OCI-LY3 (cell line): ENCODE data around the gene CDKL2.

Source experiments
- CTCF ChIP-seq: fragments of 200-600, 300-600 bp; sonication (generic); IDR thresholded peaks from 2 replicates; pipeline ENCODE4 v1.5.1; 2014; ENCODE audit warnings: antibody characterized with exemption, low read length, low read depth
- EZH2phosphoT487 ChIP-seq: fragments of 200-600 bp; shearing (Covaris generic); IDR thresholded peaks from 2 replicates; pipeline ENCODE4 v1.6.1; 2018; ENCODE audit warnings: antibody characterized with exemption, mixed run types, low read depth

- TF ChIP-seq CTCF (no peak), EZH2phosphoT487 (no peak)
These were observed 18.0 kb downstream of the CDKL2 start for GRCh38 chr4:75612306-75612705.
